CD14-positive monocyte (primary cell): ENCODE data around the gene ABCF3. TPM values are rescaled to one million over a fixed set of nuclear protein-coding genes. Genes with fewer than 3 reads are reported as not detected.

Source experiments
- DNase-seq, 3 donors: peaks; one replicate each; pipeline ENCODE4 v3.0.0-alpha.2; 2011 to 2022
- H2AFZ ChIP-seq: 2 replicates; pipeline ENCODE4 v1.6.0; 2012; ENCODE audit warnings: mild to moderate bottlenecking, low read depth, low read length, inconsistent platforms; ENCODE audit not compliant: insufficient read depth, poor library complexity, severe bottlenecking
- H3K27ac ChIP-seq, 2 donors: 1 replicate in 1 of 2; 2 replicates in 1 of 2; pipeline ENCODE4 v1.5.1; 2012 to 2013; ENCODE audit warnings: low read length in 2 of 2, control low read depth in 1 of 2, inconsistent platforms in 1 of 2, low read depth in 1 of 2, mild to moderate bottlenecking in 1 of 2
- H3K27me3 ChIP-seq, 2 donors: one replicate each; pipeline versions ENCODE4 v1.6.0 to v1.6.1; 2011 to 2013; ENCODE audit warnings: low read length in 2 of 2; ENCODE audit not compliant: control insufficient read depth in 2 of 2, insufficient read depth in 2 of 2
- H3K36me3 ChIP-seq, 2 donors: replicated peaks in 1 of 2; 1 replicate in 1 of 2; 2 replicates in 1 of 2; pipeline versions ENCODE4 v1.5.1 to v1.6.1; 2012 to 2013; ENCODE audit warnings: low read length in 2 of 2, control low read depth in 1 of 2, inconsistent platforms in 1 of 2, mild to moderate bottlenecking in 1 of 2; ENCODE audit not compliant: insufficient read depth in 2 of 2, control insufficient read depth in 1 of 2
- H3K4me1 ChIP-seq, 2 donors: 1 replicate in 1 of 2; 2 replicates in 1 of 2; pipeline versions ENCODE4 v1.5.1 to v1.6.1; 2012 to 2013; ENCODE audit warnings: low read length in 2 of 2, control low read depth in 1 of 2, inconsistent platforms in 1 of 2, mild to moderate bottlenecking in 1 of 2, moderate library complexity in 1 of 2; ENCODE audit not compliant: insufficient read depth in 2 of 2, control insufficient read depth in 1 of 2
- H3K4me2 ChIP-seq: replicated peaks from 2 replicates; pipeline ENCODE3; 2012; ENCODE audit warnings: low read length, moderate library complexity, mild to moderate bottlenecking; ENCODE audit not compliant: poor library complexity, severe bottlenecking; ENCODE audit errors: extremely low read depth
- H3K4me3 ChIP-seq, 3 experiments: fragments of 200-600 bp in 1 of 3; sonication (generic) in 1 of 3; replicated peaks in 1 of 3; 1 replicate in 2 of 3; 2 replicates in 1 of 3; pipeline ENCODE4 v1.5.1; 2011 to 2013; ENCODE audit warnings: low read length in 3 of 3, mild to moderate bottlenecking in 3 of 3, control low read depth in 2 of 3, low read depth in 2 of 3, inconsistent platforms in 1 of 3, moderate library complexity in 1 of 3
- H3K79me2 ChIP-seq: 2 replicates; pipeline ENCODE4 v1.6.0; 2012; ENCODE audit warnings: mild to moderate bottlenecking, control low read depth, inconsistent platforms, low read length, moderate library complexity; ENCODE audit not compliant: insufficient read depth
- H3K9ac ChIP-seq: 2 replicates; pipeline ENCODE4 v1.6.0; 2017; ENCODE audit warnings: low read length, mild to moderate bottlenecking; ENCODE audit not compliant: insufficient read depth, poor library complexity, severe bottlenecking
- H3K9me3 ChIP-seq, 2 donors: replicated peaks in 1 of 2; 1 replicate in 1 of 2; 2 replicates in 1 of 2; pipeline versions ENCODE4 v1.5.1 to v1.6.1; 2012 to 2013; ENCODE audit warnings: low read length in 2 of 2, control low read depth in 1 of 2; ENCODE audit not compliant: control insufficient read depth in 1 of 2, insufficient read depth in 1 of 2
- H4K20me1 ChIP-seq: 2 replicates; pipeline ENCODE4 v1.6.0; 2012; ENCODE audit warnings: mild to moderate bottlenecking, low read length, control low read depth, moderate library complexity; ENCODE audit not compliant: insufficient read depth
- H3K27ac Mint-ChIP-seq, 7 donors: one replicate each; pipeline ENCODE4 v1.8.0; 2020; ENCODE audit warnings: mild to moderate bottlenecking in 7 of 7, mixed read lengths in 7 of 7, moderate library complexity in 6 of 7, inconsistent platforms in 2 of 7
- H3K27me3 Mint-ChIP-seq, 3 donors: one replicate each; pipeline ENCODE4 v1.8.0; 2021 to 2022; ENCODE audit warnings: low read depth in 3 of 3, mild to moderate bottlenecking in 3 of 3, mixed read lengths in 3 of 3, moderate library complexity in 3 of 3, inconsistent platforms in 1 of 3
- H3K36me3 Mint-ChIP-seq, 2 donors: one replicate each; pipeline ENCODE4 v1.8.0; 2020; ENCODE audit warnings: mixed read lengths in 2 of 2, inconsistent platforms in 1 of 2, mild to moderate bottlenecking in 1 of 2
- H3K4me1 Mint-ChIP-seq: one replicate; pipeline ENCODE4 v1.8.0; 2020; ENCODE audit warnings: mild to moderate bottlenecking, mixed read lengths
- H3K4me3 Mint-ChIP-seq, 2 donors: one replicate each; pipeline ENCODE4 v1.8.0; 2020; ENCODE audit warnings: mild to moderate bottlenecking in 2 of 2, mixed read lengths in 2 of 2, moderate library complexity in 1 of 2
- H3K9me3 Mint-ChIP-seq, 7 donors: one replicate each; pipeline ENCODE4 v1.8.0; 2020 to 2022; ENCODE audit warnings: mixed read lengths in 7 of 7, mild to moderate bottlenecking in 6 of 7, moderate library complexity in 6 of 7, inconsistent platforms in 2 of 7
- WGBS: methylation state at CpG from one replicate; pipeline ENCODE4 v1.1.5; 2013; ENCODE audit warnings: missing lambda C conversion rate; ENCODE audit not compliant: insufficient coverage; 5-methylcytosine and 5-hydroxymethylcytosine counted together
- intact Hi-C, 2 donors: fragments of 100-400 bp; cut with micrococcal nuclease; formaldehyde crosslinking; loops; one replicate each; pipeline versions ENCODE4 v1.15.0 to v1.15.1; 2023
- polyA plus RNA-seq, 3 donors: library from polyadenylated mRNA; depleted of rRNA in 1 of 3; unstranded in 2 of 3; stranded (reverse) in 1 of 3; fragments of 300-500 nt in 2 of 3; fragments of >200 nt in 1 of 3; fragmentation: Illumina TruSeq in 2 of 3; gene quantifications; 1 replicate in 2 of 3; 2 replicates in 1 of 3; pipeline ENCODE4 v1.2.3, GENCODE V29; 2012 to 2021
- TF ChIP-seq, protein P1 (sequence below): fragments of 200-600 bp; IDR thresholded peaks from one replicate; pipeline ENCODE4 v1.8.0; 2022; ENCODE audit warnings: antibody characterized with exemption, mild to moderate bottlenecking

ABCF3 gene
- polyA plus RNA-seq, 3 donors = 13.5 to 74.8 (median 13.9) TPM

DNA sequence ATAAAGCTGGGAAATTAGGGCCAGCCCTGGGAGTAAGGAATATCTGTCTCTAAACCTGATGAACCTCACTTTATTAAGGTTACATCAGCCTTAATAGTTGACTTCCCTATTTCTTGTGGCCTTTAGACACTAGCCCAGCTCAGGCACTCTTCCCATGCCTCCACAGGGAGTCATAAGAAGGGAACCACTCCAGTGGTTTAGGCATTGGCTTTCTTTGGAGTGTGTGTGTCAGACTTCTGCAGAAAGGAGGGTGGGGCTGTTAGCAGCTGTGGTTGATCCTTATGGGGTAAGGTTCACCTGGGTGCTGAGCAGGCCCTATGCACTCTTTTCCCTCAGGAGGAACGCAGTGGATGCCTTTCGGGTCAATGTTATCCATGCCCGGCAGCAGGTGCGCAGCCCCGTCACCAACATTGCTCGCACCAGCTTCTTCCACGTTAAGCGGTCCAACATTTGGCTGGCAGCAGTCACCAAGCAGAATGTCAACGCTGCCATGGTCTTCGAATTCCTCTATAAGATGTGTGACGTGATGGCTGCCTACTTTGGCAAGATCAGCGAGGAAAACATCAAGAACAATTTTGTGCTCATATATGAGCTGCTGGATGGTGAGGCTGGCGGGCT lies 7.4 kb upstream of the ABCF3 start:
- H3K4me3 Mint-ChIP-seq = no peak overlapping the region
- no peaks in the 10 kb centered on the region for H3K27me3 Mint-ChIP-seq
- no peaks in the 10 kb centered on the region for H3K9me3 Mint-ChIP-seq
- H3K9ac ChIP-seq = no peak overlapping the region
- peaks cover 49% of the 10 kb centered on the region for H3K79me2 ChIP-seq
- no peak overlapping the region for H2AFZ ChIP-seq
- intact Hi-C loops = loop anchor here in 1 of 2 donors (5.0 kb wide), 1 partner anchor 156 kb away; no protein-coding TSS in a partner anchor
- peaks cover 36% of the 10 kb centered on the region for H3K4me1 Mint-ChIP-seq
- peaks cover 68% of the 10 kb centered on the region in 2 donors for H3K36me3 ChIP-seq
- H3K9me3 ChIP-seq = no peaks in the 10 kb centered on the region
- no peak for DNase-seq
- H3K27ac ChIP-seq = peak overlapping the region in 1 of 2 donors; percentile 84
- TF ChIP-seq, protein P1, sequence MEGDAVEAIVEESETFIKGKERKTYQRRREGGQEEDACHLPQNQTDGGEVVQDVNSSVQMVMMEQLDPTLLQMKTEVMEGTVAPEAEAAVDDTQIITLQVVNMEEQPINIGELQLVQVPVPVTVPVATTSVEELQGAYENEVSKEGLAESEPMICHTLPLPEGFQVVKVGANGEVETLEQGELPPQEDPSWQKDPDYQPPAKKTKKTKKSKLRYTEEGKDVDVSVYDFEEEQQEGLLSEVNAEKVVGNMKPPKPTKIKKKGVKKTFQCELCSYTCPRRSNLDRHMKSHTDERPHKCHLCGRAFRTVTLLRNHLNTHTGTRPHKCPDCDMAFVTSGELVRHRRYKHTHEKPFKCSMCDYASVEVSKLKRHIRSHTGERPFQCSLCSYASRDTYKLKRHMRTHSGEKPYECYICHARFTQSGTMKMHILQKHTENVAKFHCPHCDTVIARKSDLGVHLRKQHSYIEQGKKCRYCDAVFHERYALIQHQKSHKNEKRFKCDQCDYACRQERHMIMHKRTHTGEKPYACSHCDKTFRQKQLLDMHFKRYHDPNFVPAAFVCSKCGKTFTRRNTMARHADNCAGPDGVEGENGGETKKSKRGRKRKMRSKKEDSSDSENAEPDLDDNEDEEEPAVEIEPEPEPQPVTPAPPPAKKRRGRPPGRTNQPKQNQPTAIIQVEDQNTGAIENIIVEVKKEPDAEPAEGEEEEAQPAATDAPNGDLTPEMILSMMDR = no peak
- H3K27ac Mint-ChIP-seq = peak overlapping the region in 1 of 7 donors; percentile 77
- peaks cover 57 to 65% of the 10 kb centered on the region in 2 donors for H3K36me3 Mint-ChIP-seq
- H3K4me2 ChIP-seq = no peak overlapping the region
- no peaks in the 10 kb centered on the region for H3K27me3 ChIP-seq
- H3K4me1 ChIP-seq = peaks cover 27 to 33% of the 10 kb centered on the region in 2 donors
- peaks cover 40% of the 10 kb centered on the region for H4K20me1 ChIP-seq
- 96% methylated on average over 11 of the region's 13 CpGs for WGBS
- H3K4me3 ChIP-seq = no peak overlapping the region

DNA sequence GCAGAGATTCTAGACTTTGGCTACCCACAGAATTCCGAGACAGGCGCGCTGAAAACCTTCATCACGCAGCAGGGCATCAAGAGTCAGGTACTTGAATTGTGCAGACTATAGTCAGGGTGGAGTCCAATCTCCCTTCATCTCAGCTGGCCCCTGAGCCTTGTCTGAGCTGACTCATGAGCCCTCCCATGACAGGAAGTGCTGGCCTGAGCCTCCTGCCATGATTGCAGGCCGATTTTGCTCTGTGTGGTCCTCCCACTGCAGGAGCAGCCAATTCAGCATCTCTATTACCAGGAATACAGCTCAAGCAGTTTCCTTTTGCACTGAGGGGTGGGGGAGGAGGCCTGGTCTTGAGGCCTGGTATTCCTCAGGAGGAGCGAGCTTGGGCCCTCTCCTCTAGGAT lies 5.8 kb upstream of the ABCF3 start:
- intact Hi-C loops = no loop called here
- H3K4me3 Mint-ChIP-seq = no peak overlapping the region
- Histone ChIP-seq H3K36me3 (peaks cover 73 to 78% of the 10 kb centered on the region in 2 donors), H3K4me3 (no peak overlapping the region), H3K9me3 (no peaks in the 10 kb centered on the region), H2AFZ (no peak overlapping the region), H3K27ac (no peak overlapping the region), H3K4me2 (no peak overlapping the region), H3K79me2 (peaks cover 43% of the 10 kb centered on the region), H3K27me3 (no peaks in the 10 kb centered on the region), H3K9ac (no peak overlapping the region), H3K4me1 (peaks cover 25 to 28% of the 10 kb centered on the region in 2 donors), H4K20me1 (peaks cover 40% of the 10 kb centered on the region)
- no peaks in the 10 kb centered on the region for H3K27me3 Mint-ChIP-seq
- peaks cover 69 to 78% of the 10 kb centered on the region in 2 donors for H3K36me3 Mint-ChIP-seq
- no peaks in the 10 kb centered on the region for H3K9me3 Mint-ChIP-seq
- peak overlapping the region in 1 of 7 donors; percentile 73 for H3K27ac Mint-ChIP-seq
- peaks cover 33% of the 10 kb centered on the region for H3K4me1 Mint-ChIP-seq
- 83% methylated on average over 2 of the region's 6 CpGs for WGBS
- TF ChIP-seq, protein P1 = no peak
- no peak for DNase-seq
